Lung microvascular endothelial cell (primary cell): ENCODE measurements around the gene CALD1. TPM values are rescaled to one million over a fixed set of nuclear protein-coding genes. Genes with fewer than 3 reads are reported as not detected.

ENCODE experiments used
- DNase-seq, 2 donors: peaks; one replicate each; pipeline versions ENCODE4 v3.0.0 to v3.0.0-alpha.2; 2010; ENCODE audit warnings: low read depth in 2 of 2
- total RNA-seq: library from RNA; depleted of rRNA; stranded (reverse); fragments of >200 nt; gene quantifications from 2 replicates; pipeline ENCODE4 v1.2.1, GENCODE V29; 2014

CALD1 gene
- total RNA-seq, 1 donor from 2014 or later: 198 TPM

DNA sequence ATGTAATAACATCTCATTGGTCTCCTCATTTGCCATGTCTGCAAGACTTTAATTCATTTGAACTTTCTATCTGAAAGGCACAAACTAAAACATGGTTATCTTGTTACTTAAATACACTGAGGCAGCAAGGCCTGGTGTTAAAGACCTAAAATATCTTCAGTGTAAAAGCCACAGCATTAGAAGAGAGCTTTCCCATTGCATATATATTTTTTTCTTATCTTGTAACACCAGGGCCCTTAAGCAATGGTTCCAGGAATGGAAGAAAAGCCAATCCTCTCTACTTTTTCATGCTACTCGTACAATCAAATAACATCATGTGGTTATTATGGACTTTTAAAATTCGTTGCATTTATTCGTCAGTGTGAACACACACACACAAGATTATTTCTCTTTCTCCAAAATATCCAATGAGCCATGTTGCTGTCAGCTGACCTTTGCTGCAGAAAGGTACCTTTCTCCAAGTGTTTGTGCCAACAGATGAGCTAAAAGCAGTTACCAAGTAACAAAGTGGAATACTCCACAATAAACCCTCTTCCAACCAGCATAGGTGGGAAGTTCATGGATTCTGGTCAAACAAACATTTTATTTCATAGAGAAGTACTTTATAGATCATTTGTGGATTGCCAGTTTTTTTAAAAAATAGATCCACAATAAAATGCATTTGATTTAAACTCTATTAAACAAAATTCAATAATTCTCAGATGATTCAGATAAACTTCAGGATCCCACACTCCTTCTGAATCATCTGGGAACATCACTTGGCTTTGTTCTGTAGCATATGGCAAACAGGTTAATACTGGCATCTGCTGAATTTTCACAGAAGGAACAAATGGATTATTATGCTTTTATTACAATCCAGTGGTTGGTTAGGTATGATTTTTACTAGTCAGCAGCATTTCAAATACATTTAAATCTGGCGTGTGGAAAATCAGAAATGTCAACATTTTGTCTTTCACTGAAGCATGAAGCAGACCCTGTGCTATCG is 143.6 kb downstream of the CALD1 start:
- DNase-seq: no peak

DNA sequence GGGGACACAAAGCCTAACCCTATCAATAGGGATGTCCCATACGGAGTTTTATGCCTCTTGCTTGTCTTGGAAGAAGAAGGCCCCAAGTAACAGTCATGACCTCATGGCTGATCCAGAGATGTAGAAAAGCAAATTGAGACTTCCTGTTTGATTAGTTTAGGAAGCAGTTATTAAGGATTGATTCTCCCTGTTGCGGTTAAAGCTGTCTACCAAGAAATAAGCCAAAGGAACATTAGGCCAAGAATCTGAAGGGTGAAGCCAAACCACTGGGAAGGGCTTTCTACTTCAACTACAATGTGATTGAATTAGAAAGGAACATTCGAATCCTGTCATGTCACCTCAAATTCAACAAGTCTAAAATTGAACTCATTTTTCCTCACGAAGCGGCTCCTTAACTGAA is 146.3 kb downstream of the CALD1 start:
- DNase-seq: peak in 1 of 2 donors; percentile 46

DNA sequence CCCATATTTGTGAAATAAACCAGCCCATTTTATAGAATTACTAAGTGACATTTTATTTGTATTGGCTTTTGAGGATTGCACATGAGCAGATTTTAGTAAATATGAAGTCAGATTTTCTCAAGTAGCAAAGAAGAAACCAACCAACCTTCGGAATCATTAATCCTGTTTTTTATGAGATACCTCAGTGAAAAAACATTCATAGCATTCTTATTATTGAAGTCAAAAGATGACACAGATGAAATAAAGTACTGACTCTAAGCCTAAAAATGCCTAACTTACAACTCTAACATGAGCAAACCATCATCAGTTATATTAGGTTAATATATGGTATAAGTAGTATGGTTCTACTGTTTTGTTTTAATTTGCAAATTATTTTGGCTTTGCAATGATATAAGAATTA is 147.0 kb downstream of the CALD1 start:
- DNase-seq: no peak

DNA sequence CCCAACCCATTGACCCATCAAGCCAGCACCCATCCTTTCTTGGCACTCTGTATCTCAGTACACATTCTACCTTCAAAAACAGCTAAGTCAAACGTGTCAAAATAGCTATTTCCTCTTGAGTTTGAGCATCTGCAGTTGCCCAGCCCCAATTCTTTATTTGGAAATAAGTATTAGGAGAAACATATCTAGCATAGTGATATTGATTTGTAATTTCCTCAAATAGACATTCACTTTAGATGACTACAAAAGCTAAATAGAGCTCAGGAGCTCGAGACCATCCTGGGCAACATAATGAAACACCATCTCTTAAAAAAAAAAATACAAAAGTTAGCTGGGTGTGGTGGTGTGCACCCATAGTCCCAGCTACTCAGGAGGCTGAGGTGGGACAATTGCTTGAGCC is 147.6 kb downstream of the CALD1 start:
- DNase-seq: no peak

DNA sequence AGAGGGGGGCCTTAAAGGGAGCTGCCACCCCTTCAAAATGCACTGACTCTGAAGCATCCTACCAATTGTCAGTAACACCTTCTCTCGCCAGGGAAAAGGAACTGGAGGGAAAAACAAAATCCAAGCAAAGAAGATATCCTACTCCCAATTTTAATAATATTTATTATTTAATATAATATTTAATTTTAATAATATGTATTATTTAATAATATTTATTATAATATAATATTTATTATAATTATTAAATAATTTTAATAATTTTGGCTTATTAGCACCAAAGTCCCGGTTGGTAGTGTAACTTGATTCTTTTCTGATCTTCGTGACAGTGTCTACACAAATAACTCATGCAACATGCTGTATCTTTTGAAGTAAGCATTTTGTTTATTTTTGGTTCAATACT is 148.3 kb downstream of the CALD1 start:
- no peak for DNase-seq

DNA sequence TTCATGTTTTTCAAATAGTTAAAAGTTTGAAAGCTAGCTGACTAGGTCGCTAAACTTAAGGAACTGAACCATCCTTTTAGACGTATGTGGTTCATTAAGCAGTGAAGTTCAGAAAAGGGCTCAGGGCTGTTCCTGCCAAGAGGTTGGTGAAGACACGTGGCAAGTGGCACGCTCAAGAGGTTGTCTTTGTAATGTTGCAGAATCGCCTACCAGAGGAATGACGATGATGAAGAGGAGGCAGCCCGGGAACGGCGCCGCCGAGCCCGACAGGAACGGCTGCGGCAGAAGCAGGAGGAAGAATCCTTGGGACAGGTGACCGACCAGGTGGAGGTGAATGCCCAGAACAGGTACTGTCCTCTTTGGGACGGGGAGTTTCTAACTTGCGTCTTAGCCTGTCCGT is 149.1 kb downstream of the CALD1 start:
- no peak for DNase-seq

DNA sequence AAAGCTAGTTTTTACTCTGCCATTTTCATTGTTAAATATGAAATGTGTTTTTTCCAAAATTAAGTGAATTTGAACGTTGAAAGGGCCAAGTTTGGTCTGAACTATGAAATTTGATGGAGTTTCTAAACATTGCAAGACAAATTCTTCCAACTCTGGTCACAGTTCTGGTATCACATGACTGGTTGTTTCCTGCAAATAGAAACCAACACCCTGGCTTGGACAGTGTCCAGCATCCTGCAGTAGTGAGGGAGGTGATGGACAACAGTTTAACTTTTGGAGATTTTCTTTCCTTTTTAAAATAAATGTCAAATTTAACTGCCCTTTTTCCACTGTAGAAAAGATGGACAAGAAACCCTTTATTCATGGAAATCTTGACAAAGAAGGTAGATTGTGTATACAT is 152.1 kb downstream of the CALD1 start:
- DNase-seq: peak; percentile 75 to 83

DNA sequence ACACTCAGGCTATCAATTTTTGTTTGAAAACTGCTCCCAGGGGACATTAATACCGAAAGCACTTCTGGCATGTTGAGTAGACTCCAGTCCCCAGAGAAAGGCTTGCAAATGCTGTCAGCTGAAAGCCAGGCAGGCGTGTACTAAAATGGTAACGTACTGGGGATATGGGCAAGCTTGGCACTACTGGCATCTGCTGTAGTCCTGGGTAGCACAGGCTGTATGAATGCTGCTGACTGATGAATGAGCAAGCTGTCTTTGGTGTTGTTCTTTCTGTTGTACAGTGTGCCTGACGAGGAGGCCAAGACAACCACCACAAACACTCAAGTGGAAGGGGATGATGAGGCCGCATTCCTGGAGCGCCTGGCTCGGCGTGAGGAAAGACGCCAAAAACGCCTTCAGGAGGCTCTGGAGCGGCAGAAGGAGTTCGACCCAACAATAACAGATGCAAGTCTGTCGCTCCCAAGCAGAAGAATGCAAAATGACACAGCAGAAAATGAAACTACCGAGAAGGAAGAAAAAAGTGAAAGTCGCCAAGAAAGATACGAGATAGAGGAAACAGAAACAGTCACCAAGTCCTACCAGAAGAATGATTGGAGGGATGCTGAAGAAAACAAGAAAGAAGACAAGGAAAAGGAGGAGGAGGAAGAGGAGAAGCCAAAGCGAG is 153.4 kb downstream of the CALD1 start:
- DNase-seq: peak in 1 of 2 donors; percentile 13

DNA sequence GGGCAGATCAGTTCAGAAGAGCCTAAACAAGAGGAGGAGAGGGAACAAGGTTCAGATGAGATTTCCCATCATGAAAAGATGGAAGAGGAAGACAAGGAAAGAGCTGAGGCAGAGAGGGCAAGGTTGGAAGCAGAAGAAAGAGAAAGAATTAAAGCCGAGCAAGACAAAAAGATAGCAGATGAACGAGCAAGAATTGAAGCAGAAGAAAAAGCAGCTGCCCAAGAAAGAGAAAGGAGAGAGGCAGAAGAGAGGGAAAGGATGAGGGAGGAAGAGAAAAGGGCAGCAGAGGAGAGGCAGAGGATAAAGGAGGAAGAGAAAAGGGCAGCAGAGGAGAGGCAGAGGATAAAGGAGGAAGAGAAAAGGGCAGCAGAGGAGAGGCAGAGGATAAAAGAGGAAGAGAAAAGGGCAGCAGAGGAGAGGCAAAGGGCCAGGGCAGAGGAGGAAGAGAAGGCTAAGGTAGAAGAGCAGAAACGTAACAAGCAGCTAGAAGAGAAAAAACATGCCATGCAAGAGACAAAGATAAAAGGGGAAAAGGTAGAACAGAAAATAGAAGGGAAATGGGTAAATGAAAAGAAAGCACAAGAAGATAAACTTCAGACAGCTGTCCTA is 154.1 kb downstream of the CALD1 start:
- no peak for DNase-seq

DNA sequence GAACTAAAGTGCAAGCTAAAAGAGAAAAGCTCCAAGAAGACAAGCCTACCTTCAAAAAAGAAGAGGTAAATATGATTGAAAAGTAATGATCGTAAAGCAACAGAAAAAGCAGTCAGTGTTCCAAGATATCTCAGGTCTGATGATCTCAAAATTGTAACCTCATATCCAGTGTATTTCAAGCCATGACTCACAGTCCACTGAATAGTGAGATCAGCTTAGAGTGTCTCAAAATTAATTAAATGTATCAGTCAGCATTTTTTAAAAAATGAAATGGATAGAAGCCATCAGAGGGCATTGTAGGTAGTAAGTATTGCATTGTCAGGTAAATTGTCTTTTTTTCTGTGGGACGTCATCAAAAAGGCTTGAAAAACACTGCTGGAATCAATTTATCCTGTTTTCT is 156.3 kb downstream of the CALD1 start:
- no peak for DNase-seq

DNA sequence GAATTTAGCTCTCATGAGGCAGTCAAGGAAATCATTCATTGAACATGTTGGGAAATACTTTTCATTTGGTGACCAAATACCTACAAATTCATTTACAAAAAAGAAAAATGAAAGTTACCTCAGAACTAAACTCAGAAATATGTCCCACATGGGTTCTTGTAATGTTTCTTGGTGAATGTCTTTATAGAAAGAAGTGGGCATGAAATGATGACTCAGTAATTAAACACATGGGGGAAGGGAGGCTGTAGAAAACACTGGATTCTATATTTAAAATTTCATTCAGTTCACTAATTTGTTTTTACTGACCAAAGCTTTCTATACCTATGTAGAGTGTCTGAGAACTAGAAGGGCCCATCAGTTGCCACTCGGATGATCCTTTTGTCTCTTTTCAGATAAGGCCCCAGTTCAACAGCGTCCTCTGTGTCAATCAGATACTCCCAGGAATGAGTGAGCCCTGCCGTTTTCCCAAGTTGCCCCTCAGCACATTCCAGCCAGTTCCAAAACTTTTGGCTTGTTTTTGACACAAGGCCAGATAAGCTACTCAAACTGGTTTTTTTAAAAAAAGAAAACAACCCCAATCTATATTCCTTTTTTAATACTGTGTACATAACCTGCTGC is 157.6 kb downstream of the CALD1 start:
- DNase-seq: no peak

DNA sequence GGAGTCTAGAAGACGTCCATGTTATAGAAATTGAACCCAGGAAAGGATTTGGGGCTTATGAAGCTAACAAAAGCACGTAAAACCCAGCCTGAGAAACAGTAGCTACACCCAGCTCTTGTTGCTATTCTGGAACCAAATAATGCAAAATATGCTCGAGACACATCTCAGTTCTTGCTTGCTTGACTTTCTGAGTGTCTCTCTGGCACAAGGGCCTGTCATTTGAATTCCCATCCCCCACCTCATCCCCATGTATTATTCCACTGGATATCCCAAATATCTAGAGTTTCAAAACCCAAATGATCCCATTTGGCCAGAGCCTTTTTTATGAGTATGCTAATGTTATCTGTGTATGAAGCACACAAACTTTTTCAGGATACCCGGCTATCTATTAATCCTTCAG is 158.7 kb downstream of the CALD1 start:
- DNase-seq: no peak

DNA sequence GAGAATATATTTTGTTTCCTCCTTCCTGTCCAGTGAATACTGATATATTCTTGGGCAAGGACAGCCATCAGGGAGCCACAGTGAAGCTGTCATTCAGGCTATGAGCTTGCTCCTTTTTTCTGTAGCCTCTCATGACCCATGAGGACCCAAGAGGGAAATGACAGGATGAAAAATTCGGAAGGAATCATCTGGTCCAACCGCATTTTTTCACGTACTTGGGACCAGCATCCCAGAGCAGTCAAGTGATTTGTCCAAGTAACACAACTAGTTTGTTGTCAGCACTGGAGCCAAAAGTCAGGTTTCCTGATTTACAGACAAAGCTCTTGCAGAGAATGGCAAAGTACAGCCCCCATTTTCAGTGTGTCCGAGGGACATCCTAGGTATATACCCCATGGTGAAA is 159.7 kb downstream of the CALD1 start:
- no peak for DNase-seq

DNA sequence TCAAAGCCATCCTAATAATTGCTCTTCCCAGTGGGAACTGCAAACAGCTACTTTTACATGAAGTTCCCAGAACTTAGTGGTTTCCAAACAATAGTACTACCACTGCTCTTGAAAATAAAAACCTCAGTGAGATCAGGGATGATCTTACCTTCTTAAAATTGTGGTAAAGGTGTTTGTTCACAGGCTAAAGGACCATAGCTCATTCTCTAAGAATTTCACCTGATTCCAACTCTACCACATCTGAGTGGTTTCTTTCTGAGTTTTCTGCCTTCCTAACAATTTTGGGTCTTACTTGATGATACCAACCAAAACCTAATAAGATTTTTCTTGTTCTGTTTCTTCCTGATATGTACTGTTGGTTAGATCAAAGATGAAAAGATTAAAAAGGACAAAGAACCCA is 161.3 kb downstream of the CALD1 start:
- no peak for DNase-seq

DNA sequence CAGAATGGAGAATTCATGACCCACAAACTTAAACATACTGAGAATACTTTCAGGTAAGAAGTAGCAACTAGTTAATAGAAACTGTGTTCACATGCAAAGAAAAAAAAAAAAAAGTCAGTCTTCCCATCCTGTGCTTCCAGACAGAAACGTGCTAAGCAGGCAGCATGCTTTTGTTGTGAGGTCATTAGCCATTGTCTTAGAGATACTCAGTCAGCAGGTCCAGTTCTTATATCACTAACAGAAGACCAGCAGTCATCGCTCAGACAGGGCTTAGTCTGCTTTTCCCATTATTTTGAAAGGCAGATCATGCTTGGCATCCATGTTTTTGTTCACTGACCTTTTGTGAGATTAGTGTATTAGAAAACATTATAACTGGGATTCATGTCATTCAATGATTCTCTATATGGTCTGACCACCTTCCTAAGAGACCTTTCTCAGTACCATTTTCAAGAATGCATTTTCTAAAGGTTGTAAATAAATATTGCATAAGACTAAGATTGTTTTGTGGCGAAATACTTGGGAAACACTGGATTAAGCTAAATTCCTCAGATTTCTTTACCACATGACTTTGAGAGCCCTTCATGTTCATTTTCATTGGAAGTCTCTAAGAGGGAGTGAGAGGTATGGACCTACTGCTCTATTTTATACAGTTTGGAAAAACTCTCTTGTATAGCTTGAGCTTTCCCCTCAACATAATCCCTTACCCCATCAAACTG is 161.9 kb downstream of the CALD1 start:
- DNase-seq: peak in 1 of 2 donors; percentile 95

DNA sequence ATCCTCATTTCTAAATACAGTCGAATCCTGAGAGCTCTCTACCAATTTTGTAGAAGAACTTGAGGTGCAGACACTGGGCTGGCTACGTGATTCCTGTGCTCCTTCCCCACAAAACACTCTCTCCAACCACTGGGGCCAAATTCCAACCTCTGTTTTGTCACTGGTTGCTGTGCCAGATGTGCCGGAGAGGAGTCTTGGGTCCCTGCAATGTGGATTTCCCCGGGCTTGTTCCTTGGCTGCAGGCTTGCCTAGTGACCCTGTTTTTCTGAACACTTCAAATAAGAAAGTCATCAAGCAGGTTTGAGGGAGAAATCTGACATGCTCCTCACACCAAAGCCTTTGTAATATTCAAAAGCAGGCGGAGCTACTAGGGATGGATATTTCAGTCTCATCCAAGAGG is 162.5 kb downstream of the CALD1 start:
- DNase-seq: no peak

DNA sequence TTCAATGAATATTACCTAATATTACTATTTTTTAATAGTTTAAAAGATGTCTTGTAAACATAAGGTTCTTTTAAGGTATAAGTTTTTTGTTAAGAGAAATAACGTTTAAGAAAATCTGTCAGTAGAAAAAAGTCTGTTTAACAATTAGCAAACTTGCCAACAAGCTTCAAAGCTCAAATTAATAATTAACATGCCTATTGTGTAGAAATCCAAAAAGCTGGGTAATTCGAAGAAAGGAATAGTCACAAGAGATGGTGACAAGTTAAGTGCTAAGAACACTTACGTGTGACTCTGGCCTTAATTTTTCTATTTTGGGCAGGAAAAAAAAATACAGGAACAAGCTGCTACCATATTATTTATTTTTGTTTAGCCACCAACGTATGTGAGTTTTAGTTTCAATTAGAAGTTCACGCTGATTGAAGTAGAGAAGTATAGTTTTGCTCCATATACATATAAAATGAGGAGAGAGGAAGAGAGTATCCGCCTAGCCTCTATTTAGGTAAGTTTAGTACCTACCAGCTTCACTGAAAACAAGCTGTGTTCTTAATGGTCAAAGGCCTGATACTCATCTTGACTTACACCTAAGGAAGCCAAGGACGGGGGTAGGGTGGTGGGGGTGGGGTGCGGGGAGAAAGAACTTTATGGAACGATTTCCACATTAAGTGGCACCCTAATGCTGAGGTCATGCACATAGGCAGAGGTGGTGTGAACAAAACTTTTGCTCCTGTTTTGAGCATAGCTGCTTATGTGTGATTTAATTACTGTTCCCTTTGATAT is 163.4 kb downstream of the CALD1 start:
- no peak for DNase-seq

DNA sequence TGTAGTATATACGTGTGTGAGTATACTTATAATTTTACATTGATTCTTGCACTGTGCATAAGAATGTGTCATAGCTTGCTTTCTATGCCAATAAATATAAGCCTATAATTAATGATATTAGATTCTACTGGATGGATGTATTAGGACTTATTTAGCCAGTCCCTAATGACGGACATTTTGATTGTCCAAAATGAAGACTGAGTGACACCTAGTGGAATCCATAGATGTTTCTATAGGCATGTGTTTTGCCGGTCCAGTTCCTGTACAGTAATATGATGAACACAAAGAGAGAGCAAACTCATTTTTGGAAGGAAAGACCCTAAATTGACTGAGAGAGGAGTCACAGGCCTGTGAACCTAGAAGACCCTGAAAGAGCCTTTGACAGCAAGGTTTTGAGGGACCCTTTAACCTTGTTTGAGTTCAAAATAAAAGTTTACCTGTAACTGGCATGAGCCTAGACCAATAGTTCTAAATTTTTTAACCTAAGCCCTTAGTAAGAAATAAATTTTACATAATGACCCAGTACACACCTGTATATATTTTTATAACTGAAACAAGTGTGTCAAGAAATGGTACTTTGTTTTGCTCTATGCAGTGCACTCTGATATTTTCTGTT is 164.5 kb downstream of the CALD1 start:
- peak; percentile 52 to 83 for DNase-seq

DNA sequence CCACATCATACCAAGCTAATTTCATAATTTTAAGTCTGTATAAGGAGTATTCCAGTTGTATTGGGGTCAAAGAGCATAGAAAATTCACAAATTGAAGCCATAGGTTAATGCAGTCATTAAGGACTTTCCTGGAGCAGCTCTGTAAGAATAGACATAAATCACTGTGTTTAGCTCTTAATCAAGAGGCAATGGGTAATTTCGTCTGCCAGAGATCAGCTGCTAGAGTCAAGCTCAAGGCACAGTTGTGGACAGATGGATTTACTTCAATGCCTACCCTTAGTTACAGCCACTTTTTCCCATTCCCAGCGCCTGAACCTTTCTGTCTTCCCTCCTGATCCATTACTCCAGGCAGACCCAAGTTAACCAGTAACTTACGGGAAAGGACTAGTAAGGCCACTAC is 166.3 kb downstream of the CALD1 start:
- DNase-seq: no peak

DNA sequence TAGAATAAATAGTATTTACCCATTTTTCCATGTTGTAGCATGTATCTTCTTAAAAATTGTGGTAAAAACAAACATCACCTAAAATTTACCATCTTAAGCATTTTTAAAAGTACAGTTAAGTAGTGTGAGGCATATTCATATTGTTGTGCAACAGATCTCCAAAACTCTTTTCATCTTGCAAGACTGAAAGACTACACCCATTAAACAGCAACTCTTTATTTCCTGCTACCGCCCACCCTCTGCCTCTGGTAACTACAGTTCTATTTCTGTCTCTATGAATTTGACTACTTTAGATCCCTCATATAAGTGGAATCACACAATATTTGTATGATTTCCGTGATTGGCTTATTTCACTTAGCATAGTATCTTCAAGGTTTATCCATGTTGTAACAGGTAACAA is 166.8 kb downstream of the CALD1 start:
- no peak for DNase-seq
